Measurements from ENCODE around the gene ASTN1. TPM values are rescaled to one million over a fixed set of nuclear protein-coding genes. Genes with fewer than 3 reads are reported as not detected.

Gene ASTN1
- total RNA-seq, 1 experiment from 2014 or later: not detected

DNA sequence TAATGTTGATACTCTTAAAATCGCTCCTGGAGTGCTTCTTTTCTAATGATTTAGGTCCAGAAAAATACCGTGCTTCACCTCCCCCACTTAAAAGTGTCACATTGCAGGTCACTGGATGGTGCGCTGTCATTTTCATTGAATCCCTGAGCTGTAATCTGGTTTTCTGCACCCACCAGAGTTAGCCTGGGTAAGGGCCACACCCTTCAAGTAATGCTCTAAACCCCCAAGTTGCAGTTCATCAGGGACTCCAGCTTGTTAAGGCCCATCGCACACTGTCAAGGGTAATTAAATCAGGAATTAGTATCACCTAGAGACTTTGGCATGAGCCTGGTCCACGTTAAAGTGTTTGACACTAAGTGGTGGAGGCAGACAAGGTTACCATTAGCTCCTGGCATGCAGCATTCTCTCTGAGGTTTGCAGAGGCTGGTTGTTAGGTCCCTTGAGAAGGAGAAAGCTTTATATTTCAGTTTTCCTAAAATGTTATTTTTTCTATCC is 34.0 kb downstream of the ASTN1 start:
- BruUV-seq (replicated peaks): no TSS peak
- Histone ChIP-seq H2AFZ (no peak overlapping the region), H3K4me3 (no peak overlapping the region), H3K4me2 (no peak overlapping the region), H3K27ac (no peak overlapping the region), H4K20me1 (ENCODE audit: insufficient read depth) (no peaks in the 10 kb centered on the region), H3K79me2 (ENCODE audit: low read depth) (no peaks in the 10 kb centered on the region), H3K4me1 (replicated peaks; ENCODE audit: insufficient read depth) (no peaks in the 10 kb centered on the region), H3K27me3 (ENCODE audit: insufficient read depth, low read depth) (peaks cover 4% of the 10 kb centered on the region), H3K36me3 (ENCODE audit: low read depth) (no peaks in the 10 kb centered on the region), H3K9me2 (ENCODE audit: insufficient read depth) (no peaks in the 10 kb centered on the region), H3K9me3 (ENCODE audit: insufficient read depth, low read depth) (no peaks in the 10 kb centered on the region), H3F3A (ENCODE audit: insufficient read depth, low read depth) (no peaks in the 10 kb centered on the region)
- POLR2A ChIA-PET (ENCODE audit: unreplicated experiment): no interaction called here
- CTCF ChIA-PET: no interaction called here
- intact Hi-C loops (cut with micrococcal nuclease; ENCODE audit: unreplicated experiment): no loop called here
- DNase-seq: no peak
- TF ChIP-seq EZH2 (IDR thresholded peaks at IDR 0.05; ENCODE audit: low read depth): no peak
- TF ChIP-seq, protein P1, sequence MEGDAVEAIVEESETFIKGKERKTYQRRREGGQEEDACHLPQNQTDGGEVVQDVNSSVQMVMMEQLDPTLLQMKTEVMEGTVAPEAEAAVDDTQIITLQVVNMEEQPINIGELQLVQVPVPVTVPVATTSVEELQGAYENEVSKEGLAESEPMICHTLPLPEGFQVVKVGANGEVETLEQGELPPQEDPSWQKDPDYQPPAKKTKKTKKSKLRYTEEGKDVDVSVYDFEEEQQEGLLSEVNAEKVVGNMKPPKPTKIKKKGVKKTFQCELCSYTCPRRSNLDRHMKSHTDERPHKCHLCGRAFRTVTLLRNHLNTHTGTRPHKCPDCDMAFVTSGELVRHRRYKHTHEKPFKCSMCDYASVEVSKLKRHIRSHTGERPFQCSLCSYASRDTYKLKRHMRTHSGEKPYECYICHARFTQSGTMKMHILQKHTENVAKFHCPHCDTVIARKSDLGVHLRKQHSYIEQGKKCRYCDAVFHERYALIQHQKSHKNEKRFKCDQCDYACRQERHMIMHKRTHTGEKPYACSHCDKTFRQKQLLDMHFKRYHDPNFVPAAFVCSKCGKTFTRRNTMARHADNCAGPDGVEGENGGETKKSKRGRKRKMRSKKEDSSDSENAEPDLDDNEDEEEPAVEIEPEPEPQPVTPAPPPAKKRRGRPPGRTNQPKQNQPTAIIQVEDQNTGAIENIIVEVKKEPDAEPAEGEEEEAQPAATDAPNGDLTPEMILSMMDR (conservative IDR thresholded peaks at IDR 0.05): no peak

DNA sequence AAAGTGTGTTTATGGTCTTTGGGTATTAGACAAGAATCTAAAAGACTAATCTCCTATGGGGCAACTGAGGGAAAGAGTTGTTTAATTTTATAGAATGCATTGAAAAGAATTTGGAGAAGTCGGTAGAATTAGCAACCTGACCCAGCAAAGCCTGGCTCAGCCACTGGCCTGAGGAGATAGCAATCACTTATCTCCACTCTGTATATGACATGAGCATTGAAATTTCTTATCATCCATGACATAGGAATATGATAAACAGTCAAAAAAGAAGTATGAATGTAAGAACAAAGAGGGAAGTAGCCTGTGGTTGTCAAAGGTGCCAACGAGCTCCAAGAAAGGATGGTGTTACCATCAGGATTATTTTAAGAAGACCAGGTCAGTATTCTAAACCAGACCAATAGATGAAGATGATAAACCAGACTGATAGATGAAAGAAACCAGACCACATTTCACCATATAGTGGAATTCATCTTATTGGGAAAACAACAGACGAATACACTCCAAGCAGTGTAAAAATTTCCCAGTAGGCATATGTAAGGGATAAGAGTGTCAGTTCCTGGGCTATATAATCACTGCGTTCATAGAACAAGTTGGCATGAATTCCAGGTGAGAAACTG is 35.7 kb downstream of the ASTN1 start:
- H3K27me3 ChIP-seq (ENCODE audit: insufficient read depth, low read depth): peaks cover 4% of the 10 kb centered on the region
- TF ChIP-seq, protein P1 (conservative IDR thresholded peaks at IDR 0.05): no peak
- no peak for TF ChIP-seq EZH2 (IDR thresholded peaks at IDR 0.05; ENCODE audit: low read depth)
- CTCF ChIA-PET: no interaction called here

DNA sequence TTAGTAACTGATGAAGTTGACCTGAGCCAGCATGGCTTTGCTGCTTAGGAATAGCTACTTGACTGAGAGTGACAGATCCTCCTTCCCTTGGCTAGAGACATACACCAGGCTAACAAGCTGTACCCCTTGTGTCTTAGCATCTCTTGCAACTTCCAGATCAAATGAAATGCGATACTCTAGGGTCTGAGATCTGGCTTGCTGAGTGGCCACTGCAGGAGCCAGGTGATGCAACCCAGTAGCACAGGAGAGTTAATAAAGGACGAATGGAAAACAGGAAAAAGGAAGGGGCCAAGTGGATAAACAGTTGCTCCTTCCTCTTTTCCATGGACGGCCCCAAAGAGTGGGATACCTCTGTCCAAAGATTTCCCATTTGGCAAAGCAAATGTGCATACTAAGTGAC is 38.2 kb downstream of the ASTN1 start:
- Histone ChIP-seq H3K4me2 (no peak overlapping the region), H2AFZ (no peak overlapping the region), H3K4me1 (replicated peaks; ENCODE audit: insufficient read depth) (no peaks in the 10 kb centered on the region), H3K9me3 (ENCODE audit: insufficient read depth, low read depth) (no peaks in the 10 kb centered on the region), H3F3A (ENCODE audit: insufficient read depth, low read depth) (no peaks in the 10 kb centered on the region), H3K27ac (no peak overlapping the region), H3K36me3 (ENCODE audit: low read depth) (no peaks in the 10 kb centered on the region), H3K27me3 (ENCODE audit: insufficient read depth, low read depth) (peaks cover 12% of the 10 kb centered on the region), H3K79me2 (ENCODE audit: low read depth) (no peaks in the 10 kb centered on the region), H3K9me2 (ENCODE audit: insufficient read depth) (no peaks in the 10 kb centered on the region), H3K4me3 (no peak overlapping the region), H4K20me1 (ENCODE audit: insufficient read depth) (no peaks in the 10 kb centered on the region)
- DNase-seq: no peak
- ChIA-PET CTCF (no interaction called here), POLR2A (ENCODE audit: unreplicated experiment) (no interaction called here)
- no TSS peak for BruUV-seq (replicated peaks)
- intact Hi-C loops (cut with micrococcal nuclease; ENCODE audit: unreplicated experiment): loop anchor here (5.0 kb wide), 2 partner anchors 96 to 746 kb away; no protein-coding TSS in a partner anchor
- TF ChIP-seq, protein P1 (conservative IDR thresholded peaks at IDR 0.05): no peak
- TF ChIP-seq EZH2 (IDR thresholded peaks at IDR 0.05; ENCODE audit: low read depth): no peak

More for the DNA sequence above, 35.7 kb downstream of the ASTN1 start:
- POLR2A ChIA-PET (ENCODE audit: unreplicated experiment): no interaction called here
- no peaks in the 10 kb centered on the region for H3K9me3 ChIP-seq (ENCODE audit: insufficient read depth, low read depth)
- H4K20me1 ChIP-seq (ENCODE audit: insufficient read depth): no peaks in the 10 kb centered on the region
- no peak overlapping the region for H2AFZ ChIP-seq
- DNase-seq: no peak
- no peak overlapping the region for H3K4me2 ChIP-seq
- intact Hi-C loops (cut with micrococcal nuclease; ENCODE audit: unreplicated experiment): loop anchor here (5.0 kb wide), 2 partner anchors 94 to 744 kb away; no protein-coding TSS in a partner anchor
- H3K4me3 ChIP-seq: no peak overlapping the region
- no peaks in the 10 kb centered on the region for H3K9me2 ChIP-seq (ENCODE audit: insufficient read depth)
- BruUV-seq (replicated peaks): no TSS peak
- H3K27ac ChIP-seq: no peak overlapping the region
- H3K79me2 ChIP-seq (ENCODE audit: low read depth): no peaks in the 10 kb centered on the region
- H3K36me3 ChIP-seq (ENCODE audit: low read depth): no peaks in the 10 kb centered on the region
- H3F3A ChIP-seq (ENCODE audit: insufficient read depth, low read depth): no peaks in the 10 kb centered on the region
- H3K4me1 ChIP-seq (replicated peaks; ENCODE audit: insufficient read depth): no peaks in the 10 kb centered on the region
